ENCODE measurements around the gene PRKG1.

Gene PRKG1

DNA sequence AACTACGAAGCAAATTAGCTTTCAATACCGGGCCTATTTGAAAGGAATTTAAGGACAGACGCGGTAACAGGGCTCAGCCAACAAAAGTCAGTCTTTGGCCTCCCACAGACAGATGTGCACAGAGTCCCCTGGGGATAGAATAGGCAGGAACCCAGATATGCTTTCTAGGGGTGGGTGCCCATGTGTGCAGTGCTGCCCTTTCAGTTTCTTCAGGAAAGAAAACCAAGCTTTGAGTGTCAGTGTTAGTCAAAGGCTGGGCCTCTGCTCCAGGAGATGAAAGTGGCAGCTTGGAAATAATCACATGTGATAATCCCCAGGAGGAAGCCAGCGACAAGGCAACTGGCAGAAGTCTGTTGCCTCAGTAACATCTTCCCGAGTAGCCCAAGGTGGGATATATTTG is 668.9 kb downstream of the PRKG1 start:
- Histone ChIP-seq H3K9ac (ENCODE audit: low read length) (no peak overlapping the region), H3K27me3 (ENCODE audit: low read length) (no peaks in the 10 kb centered on the region), H2AFZ (ENCODE audit: low read depth, low read length, severe bottlenecking) (no peak overlapping the region), H3K9me2 (replicated peaks; ENCODE audit: insufficient read depth, low read length) (no peaks in the 10 kb centered on the region), H3K9me3 (ENCODE audit: insufficient read depth, low read length) (no peaks in the 10 kb centered on the region), H3F3A (ENCODE audit: insufficient read depth) (no peaks in the 10 kb centered on the region), H3K4me2 (ENCODE audit: low read depth, low read length, poor library complexity, severe bottlenecking) (no peak overlapping the region), H3K27ac (ENCODE audit: low read depth, low read length) (no peak overlapping the region), H3K79me2 (ENCODE audit: insufficient read depth, low read length) (no peaks in the 10 kb centered on the region), H3K4me3 (ENCODE audit: insufficient read depth, low read length, poor library complexity, severe bottlenecking) (no peak overlapping the region), H3K36me3 (ENCODE audit: low read length) (no peaks in the 10 kb centered on the region), H4K20me1 (ENCODE audit: low read depth, low read length) (no peaks in the 10 kb centered on the region)
- no peak for TF ChIP-seq EZH2phosphoT487 (conservative IDR thresholded peaks at IDR 0.05; ENCODE audit: low read length)
- TF ChIP-seq, protein P1, sequence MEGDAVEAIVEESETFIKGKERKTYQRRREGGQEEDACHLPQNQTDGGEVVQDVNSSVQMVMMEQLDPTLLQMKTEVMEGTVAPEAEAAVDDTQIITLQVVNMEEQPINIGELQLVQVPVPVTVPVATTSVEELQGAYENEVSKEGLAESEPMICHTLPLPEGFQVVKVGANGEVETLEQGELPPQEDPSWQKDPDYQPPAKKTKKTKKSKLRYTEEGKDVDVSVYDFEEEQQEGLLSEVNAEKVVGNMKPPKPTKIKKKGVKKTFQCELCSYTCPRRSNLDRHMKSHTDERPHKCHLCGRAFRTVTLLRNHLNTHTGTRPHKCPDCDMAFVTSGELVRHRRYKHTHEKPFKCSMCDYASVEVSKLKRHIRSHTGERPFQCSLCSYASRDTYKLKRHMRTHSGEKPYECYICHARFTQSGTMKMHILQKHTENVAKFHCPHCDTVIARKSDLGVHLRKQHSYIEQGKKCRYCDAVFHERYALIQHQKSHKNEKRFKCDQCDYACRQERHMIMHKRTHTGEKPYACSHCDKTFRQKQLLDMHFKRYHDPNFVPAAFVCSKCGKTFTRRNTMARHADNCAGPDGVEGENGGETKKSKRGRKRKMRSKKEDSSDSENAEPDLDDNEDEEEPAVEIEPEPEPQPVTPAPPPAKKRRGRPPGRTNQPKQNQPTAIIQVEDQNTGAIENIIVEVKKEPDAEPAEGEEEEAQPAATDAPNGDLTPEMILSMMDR (IDR thresholded peaks at IDR 0.05; ENCODE audit: insufficient read depth, low read length, poor library complexity, severe bottlenecking), result no peak

DNA sequence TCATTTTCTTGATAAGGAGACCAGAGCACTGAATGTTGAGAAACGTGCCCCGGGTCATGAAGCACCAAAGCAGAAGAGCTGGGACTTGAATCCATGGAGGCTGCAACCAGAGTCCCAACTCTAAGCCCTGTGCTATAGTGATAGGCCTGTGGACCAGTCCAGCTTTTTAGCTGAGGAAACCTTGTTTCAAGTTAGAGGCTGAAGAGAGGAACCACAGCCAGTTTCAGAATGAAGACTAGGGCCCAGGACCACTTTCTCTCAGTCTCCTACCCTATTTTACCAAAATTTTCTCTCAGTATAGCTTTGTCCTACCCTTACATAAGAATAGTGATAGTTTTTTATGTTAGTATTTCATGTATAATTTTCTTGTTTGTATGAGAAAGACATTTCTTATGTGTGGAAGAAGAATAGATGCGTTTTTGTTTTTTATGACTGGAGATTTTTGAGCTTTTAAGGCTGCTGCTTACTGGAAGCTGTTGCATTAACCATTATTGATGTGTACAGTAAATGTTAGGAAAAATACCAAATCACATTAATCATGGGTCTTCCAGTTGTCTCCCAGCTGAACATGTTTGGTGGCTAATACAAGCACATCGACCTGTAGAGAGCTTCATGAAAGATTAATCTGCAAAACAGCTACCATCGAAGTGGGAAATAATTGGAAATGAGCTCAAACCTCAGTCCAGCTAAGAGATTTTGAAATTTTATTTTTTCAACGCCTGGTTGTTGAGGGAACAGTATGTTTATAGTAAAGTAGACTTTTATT is 670.1 kb downstream of the PRKG1 start:
- no peaks in the 10 kb centered on the region for H4K20me1 ChIP-seq (ENCODE audit: low read depth, low read length)
- no peak overlapping the region for H3K27ac ChIP-seq (ENCODE audit: low read depth, low read length)
- no peak overlapping the region for H3K9ac ChIP-seq (ENCODE audit: low read length)
- TF ChIP-seq EZH2phosphoT487 (conservative IDR thresholded peaks at IDR 0.05; ENCODE audit: low read length), result no peak
- TF ChIP-seq, protein P1 (IDR thresholded peaks at IDR 0.05; ENCODE audit: insufficient read depth, low read length, poor library complexity, severe bottlenecking), result no peak
- no peak overlapping the region for H3K4me3 ChIP-seq (ENCODE audit: insufficient read depth, low read length, poor library complexity, severe bottlenecking)
- no peaks in the 10 kb centered on the region for H3K9me3 ChIP-seq (ENCODE audit: insufficient read depth, low read length)
- no peaks in the 10 kb centered on the region for H3K79me2 ChIP-seq (ENCODE audit: insufficient read depth, low read length)
- no peaks in the 10 kb centered on the region for H3K9me2 ChIP-seq (replicated peaks; ENCODE audit: insufficient read depth, low read length)
- no peak overlapping the region for H2AFZ ChIP-seq (ENCODE audit: low read depth, low read length, severe bottlenecking)
- no peaks in the 10 kb centered on the region for H3F3A ChIP-seq (ENCODE audit: insufficient read depth)
- H3K4me2 ChIP-seq (ENCODE audit: low read depth, low read length, poor library complexity, severe bottlenecking), result no peak overlapping the region
- no peaks in the 10 kb centered on the region for H3K36me3 ChIP-seq (ENCODE audit: low read length)
- no peaks in the 10 kb centered on the region for H3K27me3 ChIP-seq (ENCODE audit: low read length)

DNA sequence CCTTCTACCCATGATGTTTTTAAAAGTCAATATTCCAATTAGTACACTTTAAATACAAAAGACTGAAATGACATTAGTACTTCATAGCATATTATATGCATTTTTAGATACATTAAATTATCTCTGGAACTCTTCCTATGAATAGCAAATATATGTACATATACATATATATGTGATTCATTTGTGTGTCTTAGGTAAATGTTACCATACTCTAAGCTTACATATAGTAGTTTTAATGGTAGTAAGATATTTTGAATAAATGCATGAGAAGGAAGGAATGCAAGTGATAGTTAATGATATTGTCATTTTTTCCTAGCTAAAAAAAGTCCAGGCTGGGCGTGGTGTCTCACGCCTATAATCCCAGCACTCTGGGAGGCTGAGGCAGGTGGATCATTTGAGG is 671.1 kb downstream of the PRKG1 start:
- Histone ChIP-seq H3K4me3 (ENCODE audit: insufficient read depth, low read length, poor library complexity, severe bottlenecking) (no peak overlapping the region), H3K9me3 (ENCODE audit: insufficient read depth, low read length) (no peaks in the 10 kb centered on the region), H3K27ac (ENCODE audit: low read depth, low read length) (no peak overlapping the region), H3K27me3 (ENCODE audit: low read length) (no peaks in the 10 kb centered on the region), H4K20me1 (ENCODE audit: low read depth, low read length) (no peaks in the 10 kb centered on the region), H3K4me2 (ENCODE audit: low read depth, low read length, poor library complexity, severe bottlenecking) (no peak overlapping the region), H3K36me3 (ENCODE audit: low read length) (no peaks in the 10 kb centered on the region), H3F3A (ENCODE audit: insufficient read depth) (no peaks in the 10 kb centered on the region), H3K9me2 (replicated peaks; ENCODE audit: insufficient read depth, low read length) (no peaks in the 10 kb centered on the region), H3K9ac (ENCODE audit: low read length) (no peak overlapping the region), H2AFZ (ENCODE audit: low read depth, low read length, severe bottlenecking) (no peak overlapping the region), H3K79me2 (ENCODE audit: insufficient read depth, low read length) (no peaks in the 10 kb centered on the region)
- no peak for TF ChIP-seq EZH2phosphoT487 (conservative IDR thresholded peaks at IDR 0.05; ENCODE audit: low read length)
- TF ChIP-seq, protein P1 (IDR thresholded peaks at IDR 0.05; ENCODE audit: insufficient read depth, low read length, poor library complexity, severe bottlenecking), result no peak
